AG04449 (cell line): Measurements from ENCODE around the gene GRK7.

Experiments used
- CTCF ChIA-PET: fragments of 350-600 bp; formaldehyde crosslinking; extraction: SDS; loops from one replicate; lab custom pipeline; 2021; ENCODE audit warnings: antibody characterized with exemption; lab: Yijun Ruan, JAX
- POLR2A ChIA-PET: fragments of 400-600, 350-600 bp; formaldehyde crosslinking; extraction: SDS; loops from one replicate; lab custom pipeline; 2020; ENCODE audit warnings: antibody characterized with exemption, inconsistent platforms; lab: Yijun Ruan, JAX
- DNase-seq: peaks from one replicate; pipeline ENCODE4 v3.0.0-alpha.2; 2010; ENCODE audit warnings: low read depth, low spot score
- H3K4me3 ChIP-seq: 2 replicates; pipeline ENCODE4 v1.5.1; 2011; ENCODE audit warnings: low read depth, mild to moderate bottlenecking, control low read depth, low read length
- CTCF ChIP-seq: IDR thresholded peaks from one replicate; pipeline ENCODE4 v1.5.1; 2011; ENCODE audit warnings: mild to moderate bottlenecking, moderate library complexity, low read length, control low read depth, inconsistent platforms; ENCODE audit not compliant: insufficient read depth; ENCODE audit errors: missing control alignments

GRK7 gene

GRCh38 chr3:141725036-141725435 lies 38.2 kb upstream of the GRK7 start:
- TF ChIP-seq CTCF, result no peak
- peak; percentile 40 for DNase-seq
- no peak overlapping the region for H3K4me3 ChIP-seq
- CTCF ChIA-PET, result interaction anchor here (0.9 to 2.5 kb wide), 2 partner anchors 14 kb away, joined by 3 to 13 read pairs; partner anchors contain the start of gene RNF7
- POLR2A ChIA-PET, result no interaction called here

GRCh38 chr3:141726483-141726882 lies 36.7 kb upstream of the GRK7 start:
- ChIA-PET CTCF (interaction anchor here (1.1 kb wide), 1 partner anchor 12 kb away, joined by 3 read pairs; the partner anchor contains the start of gene RNF7), POLR2A (no interaction called here)
- H3K4me3 ChIP-seq, result no peak overlapping the region
- DNase-seq, result no peak
- no peak for TF ChIP-seq CTCF

- no peak overlapping the region for H3K4me3 ChIP-seq
- ChIA-PET CTCF (interaction anchor here (1.9 kb wide), 1 partner anchor 10 kb away, joined by 11 read pairs; the partner anchor contains the start of gene RNF7), POLR2A (no interaction called here)
- no peak for TF ChIP-seq CTCF
- DNase-seq, result no peak
Observed at GRCh38 chr3:141728355-141728892, 34.8 kb upstream of the GRK7 start.

DNA sequence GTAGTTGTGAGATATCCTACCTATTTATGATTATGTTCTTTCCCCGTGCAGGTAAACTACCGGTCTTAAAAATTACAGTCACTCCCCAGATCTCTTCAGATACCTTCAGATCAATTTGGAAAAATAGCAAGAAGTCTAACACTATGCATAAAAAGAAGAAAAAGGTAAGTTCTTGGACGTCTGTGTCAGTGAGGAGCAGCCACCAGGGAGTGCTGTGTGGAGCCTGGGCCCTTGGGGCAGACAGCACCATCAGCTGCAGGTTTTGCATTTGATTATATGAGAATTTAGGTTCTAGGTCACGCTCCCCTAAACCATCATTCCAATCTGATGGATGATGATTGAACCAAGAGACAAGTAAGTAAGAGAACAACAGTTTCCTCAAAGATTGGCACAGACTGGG lies 34.0 kb upstream of the GRK7 start:
- H3K4me3 ChIP-seq, result no peak overlapping the region
- ChIA-PET POLR2A (no interaction called here), CTCF (interaction anchor here (1.9 kb wide), 1 partner anchor 9 kb away, joined by 11 read pairs; the partner anchor contains the start of gene RNF7)
- no peak for DNase-seq
- TF ChIP-seq CTCF, result no peak

- ChIA-PET POLR2A (no interaction called here), CTCF (interaction anchor here (1.3 to 2.0 kb wide), 2 partner anchors 18 to 178 kb away, joined by 3 to 5 read pairs; no protein-coding TSS in a partner anchor)
- no peak for DNase-seq
- H3K4me3 ChIP-seq, result no peak overlapping the region
- TF ChIP-seq CTCF, result no peak
Observed at GRCh38 chr3:141735176-141735575, 28.0 kb upstream of the GRK7 start.

- no peak for TF ChIP-seq CTCF
- ChIA-PET CTCF (interaction anchor here (2.0 to 5.2 kb wide), 2 partner anchors 141 to 177 kb away, joined by 5 to 50 read pairs; partner anchors contain the start of gene ATP1B3), POLR2A (no interaction called here)
- H3K4me3 ChIP-seq, result no peak overlapping the region
- no peak for DNase-seq
Observed at GRCh38 chr3:141735770-141736465, 27.3 kb upstream of the GRK7 start.
